NCI-H446 treated with DMSO at 0.1 percent for 48 hours (cell line): ENCODE data around the gene PEX11A.

ENCODE experiments used
- DNase-seq: peaks from one replicate; lab custom pipeline; 2025; lab: John Stamatoyannopoulos, UW

PEX11A gene

DNA sequence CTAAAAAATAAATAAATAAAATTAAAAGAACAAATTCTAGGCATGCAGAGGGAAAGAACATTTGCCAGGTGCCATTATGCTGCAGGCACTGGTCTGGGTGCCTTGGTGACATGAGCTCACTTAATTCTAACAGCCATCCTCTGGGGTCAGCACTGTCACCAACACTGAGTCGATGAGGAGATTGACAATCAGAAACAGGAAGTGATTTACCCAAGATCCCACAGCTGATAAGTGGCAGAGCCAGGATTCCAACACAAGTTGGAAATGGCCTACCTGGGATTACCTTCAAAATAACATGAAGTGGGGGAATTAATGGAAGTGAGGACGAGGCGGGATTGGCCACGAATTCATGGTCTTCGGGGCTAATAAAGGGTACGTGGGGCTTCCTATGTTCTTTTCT is 14.9 kb downstream of the PEX11A start:
- no peak for DNase-seq

DNA sequence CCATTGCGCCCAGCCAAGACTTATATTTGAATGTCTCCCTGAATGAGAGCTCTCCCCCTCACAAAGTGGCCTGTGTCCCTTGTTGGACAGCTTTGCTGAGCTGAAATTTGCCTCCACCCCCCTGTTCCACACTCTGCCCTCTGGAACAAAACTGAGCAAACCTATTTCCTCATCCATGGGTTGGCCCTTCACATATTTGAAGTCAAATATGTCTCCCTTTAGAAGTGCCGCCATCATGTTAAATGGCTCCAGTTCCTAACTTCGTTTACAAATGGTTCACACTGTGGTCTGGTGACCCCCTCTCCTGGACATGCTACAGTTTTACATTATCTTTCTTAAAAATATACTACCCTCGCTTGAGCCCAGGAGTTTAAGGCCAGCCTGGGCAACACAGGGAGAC is 16.0 kb downstream of the PEX11A start:
- DNase-seq: no peak

DNA sequence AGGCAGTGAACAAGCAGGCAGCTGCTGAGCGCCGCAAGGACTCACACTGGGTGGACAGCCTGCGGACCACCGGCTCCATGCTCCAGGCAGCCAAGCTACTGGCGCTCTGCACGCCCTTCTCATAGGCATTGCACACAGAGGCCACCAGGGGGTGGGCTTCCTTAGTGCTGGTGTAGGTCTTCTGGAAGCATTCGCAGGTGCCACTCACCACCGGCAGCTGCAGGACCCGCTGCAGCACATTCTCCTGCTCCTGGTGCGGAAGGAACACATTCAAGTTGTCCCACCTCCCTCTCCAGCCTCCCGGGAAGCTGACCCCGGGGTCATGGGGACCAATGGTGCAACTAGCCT is 17.4 kb downstream of the PEX11A start:
- DNase-seq: no peak

DNA sequence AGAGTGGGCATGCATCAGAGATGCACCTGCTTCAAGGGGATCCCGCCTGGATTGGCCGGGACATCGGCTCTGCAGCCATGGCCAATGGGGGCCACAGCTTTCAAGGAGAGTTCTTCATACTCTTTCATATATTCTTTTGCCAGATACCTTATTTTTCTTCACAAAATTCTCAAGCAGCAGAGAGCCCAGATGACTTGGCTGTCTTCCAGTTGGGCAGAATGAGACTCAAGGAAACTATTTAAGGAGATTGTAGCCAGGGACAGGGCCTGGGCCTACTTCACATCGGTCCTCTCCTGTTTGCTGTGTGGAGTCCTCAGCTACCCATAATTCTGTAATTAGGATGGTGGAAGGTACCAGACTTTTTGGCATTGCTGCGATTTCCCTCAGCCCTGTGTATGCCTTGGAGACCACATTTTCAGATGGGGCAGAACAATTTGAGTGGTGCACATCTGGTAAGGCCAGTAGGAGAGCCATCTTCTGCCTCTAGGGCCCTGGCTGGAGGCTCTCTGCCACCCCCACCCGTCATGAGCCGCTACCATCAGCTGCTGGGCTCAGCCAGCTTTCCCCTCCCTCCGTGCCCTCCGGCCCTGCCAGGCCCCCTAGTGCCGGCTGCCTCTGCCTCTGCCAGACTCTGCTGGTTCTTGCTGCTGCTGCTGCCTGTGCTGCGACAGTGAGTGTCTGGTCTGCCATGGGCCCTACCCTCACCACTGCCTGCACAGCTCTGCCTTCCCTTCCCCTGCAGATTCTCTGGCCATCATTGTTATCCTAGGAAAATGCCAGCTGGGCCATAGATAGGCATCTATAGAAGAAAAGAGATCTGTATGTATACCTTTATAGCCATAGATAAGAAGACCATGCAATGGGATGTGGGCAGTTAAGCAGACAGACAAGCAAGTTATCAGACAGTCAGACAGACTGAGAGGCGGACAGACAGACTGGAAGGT is 18.1 kb downstream of the PEX11A start:
- DNase-seq: peak; percentile 4

DNA sequence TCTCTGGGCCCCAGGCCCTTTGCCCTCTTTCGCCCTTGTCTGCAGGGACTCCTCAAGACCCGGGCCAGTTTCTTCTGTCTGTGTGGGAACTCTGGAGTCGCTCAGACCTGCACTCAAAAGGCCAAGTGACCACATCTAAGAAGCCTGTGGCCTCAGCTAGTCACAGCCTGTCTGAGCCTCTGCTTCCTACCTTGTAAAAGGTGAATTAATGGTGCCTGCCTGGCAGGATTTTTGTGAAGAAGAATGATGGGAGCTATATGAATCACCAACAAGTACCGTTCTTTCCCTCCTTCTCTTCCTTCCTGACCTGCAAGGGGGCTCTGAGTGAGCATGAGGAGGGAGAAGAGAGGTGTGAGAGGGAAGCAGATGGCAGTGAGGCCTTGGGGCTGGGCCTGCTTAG is 18.9 kb downstream of the PEX11A start:
- no peak for DNase-seq

DNA sequence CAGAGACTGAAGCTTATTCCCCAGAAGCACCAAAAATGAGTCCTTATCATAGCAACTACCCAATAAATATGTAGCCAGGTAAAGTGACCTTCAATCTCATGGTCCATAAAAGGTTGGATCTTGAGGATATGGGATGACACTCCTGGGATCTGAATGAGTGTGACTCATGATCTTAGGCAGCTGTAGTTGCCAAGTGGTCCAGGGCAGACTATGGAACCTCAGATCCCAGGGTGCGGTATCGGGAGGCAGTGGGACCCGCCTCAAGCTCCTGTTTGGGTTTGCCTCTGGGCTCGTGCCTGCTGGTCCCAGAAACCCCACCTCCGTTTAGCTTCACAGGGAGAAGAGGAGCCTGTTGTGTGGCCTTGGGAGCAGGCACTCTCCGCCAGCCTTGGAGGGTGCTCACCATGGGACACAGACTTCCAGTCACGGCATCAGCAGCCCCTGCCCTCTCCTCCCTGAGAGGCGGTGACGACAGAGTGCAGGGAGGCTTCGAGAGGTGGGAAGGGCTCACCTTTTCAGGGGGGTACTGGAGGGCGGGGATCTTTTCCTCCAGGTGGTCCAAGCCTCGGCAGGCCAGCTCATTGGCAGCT is 19.5 kb downstream of the PEX11A start:
- DNase-seq: no peak

DNA sequence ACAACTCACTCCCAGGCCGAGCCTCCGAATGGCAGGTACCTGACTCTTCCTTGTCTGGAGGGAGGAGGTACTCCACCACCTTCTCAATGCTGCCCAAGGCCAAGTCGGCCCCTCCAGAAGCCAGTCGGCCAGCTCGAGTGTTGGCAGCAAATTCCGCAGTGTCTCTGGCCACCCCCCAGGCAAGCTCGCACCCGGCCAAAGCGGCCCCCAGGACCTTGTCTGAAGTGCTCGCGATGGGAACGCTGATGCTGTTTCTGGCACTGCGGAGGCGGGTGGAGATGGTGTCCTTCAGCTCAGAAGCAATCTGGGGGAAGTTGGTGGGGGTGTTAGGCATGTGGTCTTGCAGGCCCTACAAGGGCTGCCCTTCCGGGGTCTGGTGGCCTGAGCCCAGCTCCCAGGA is 20.6 kb downstream of the PEX11A start:
- no peak for DNase-seq

DNA sequence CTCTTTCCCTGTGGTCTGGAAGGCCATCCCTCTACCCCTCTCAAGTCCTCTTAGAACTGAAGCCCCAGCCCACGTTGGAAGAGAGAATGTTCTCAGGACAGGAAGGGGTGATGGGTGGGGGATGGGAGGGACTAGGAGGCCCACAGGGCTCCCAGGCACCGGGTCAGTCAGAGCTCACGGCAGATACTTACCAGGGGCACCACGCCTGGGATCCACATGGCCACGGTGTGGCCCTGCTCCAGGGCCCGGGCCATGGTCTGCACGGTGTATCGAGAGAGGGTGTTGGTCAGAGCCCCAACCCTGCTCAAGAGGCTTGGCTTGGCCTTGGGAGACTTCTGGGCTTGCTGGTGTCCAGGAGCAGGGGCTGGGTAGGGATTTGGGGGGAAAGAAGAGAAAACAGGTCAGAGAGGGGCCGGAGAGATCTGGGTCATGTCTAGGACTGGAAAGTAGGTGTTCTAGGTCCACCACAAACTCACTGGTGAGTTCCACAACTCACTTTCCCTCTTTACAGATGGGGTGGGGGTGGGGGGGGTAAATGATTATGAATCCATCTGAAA is 21.2 kb downstream of the PEX11A start:
- DNase-seq: no peak

DNA sequence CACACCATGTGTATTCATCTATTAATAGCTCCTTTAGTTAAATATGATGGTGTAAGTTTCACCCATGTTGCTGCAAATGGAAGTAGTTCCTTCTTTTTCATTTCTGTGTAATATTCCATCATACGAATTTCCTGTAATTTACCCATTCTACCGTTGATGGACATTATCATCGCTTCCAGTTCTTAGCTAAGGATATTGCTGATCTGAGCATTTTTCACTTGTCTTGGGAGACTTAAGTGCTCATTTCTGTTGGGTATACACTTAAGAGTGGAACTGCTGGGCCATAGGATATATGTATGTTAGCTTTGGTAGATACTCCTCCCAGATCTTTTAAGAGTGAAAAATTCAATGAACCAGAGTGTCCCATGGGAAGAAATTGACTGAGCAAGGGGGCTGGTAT is 22.4 kb downstream of the PEX11A start:
- DNase-seq: no peak

DNA sequence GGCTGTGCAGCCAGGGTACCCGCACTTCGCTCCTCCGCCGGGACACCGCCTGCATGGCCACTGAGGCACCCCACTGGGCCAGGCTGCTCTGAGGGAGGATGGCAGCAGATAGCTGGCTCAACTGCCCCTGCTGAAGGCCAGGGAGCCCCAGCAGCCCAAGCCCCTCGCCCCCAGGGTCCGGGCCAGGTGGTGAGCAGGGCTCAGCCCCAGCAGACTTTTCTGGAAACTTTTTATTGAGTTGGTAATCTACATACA is 22.9 kb downstream of the PEX11A start:
- DNase-seq: no peak

DNA sequence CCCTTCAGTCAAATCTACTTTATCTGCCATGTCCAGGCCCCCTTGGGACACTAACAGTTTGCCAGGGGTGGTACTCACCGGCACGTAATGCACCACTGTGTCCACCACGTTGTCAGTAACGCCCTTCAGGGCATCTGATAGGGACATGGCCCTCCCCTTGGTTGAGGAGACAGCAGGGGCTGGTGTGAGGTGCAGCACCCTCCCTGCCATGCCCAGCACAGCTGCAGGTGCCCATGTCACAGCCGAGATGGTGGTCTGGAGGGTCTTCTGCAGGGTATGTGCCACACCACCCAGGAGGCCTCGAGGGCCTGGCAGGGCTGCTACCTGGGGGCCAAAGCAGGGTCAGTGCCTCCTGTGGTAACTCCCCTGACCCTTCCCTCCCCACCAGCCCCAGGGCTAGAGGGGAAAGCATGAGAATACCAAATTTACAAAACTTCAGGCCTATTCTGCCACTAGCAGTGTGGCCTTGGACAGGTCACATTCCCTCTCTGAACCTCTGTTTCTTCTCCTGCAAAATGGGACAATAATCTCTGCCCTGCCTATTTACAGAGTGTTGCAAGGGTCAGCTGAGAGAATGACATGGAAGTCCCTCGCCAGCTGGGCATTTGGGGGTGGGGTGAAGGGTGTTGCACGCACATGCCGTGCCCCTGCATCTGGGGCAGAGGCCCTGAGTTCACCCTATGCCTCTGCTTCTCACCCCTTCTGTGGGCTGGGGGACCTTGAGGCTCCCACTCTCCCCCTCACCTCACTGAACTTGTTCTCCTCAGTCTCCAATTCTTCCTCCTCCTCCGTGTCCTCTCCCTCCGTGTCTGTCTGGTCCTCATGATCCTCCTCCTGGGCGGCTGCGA is 23.5 kb downstream of the PEX11A start:
- no peak for DNase-seq

DNA sequence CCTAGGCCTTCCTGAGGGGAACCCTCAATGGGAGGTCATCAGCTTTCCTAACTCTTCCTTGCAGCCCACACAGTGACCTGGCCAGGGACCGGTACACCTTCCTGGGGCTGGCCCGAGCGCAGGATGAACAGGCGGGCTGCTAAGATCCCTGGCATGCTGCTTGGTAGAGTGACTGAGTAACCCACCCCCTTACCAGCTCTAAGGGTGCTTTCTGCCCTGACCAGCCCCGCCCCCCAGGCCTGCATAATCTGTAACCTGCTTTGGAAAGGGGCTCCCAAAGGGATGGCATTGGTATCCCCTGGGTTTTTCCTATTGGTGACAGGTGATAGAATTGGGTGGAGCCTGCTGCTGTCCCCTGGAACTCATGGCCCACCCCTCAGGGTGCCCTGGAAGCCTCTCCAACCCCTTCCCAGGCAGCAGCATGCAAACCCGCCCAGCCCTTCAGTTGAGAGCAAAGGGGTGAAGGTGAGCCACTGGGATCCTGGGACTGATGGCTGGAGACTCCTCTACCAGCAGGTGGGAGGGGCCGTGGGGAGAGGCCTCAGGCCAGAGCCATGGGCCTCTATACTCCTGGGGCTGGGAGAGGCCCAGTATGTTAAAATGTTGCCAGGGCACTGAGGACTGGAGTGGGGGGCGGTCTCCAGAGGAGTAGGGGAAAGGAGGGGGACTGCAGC is 24.2 kb downstream of the PEX11A start:
- no peak for DNase-seq

DNA sequence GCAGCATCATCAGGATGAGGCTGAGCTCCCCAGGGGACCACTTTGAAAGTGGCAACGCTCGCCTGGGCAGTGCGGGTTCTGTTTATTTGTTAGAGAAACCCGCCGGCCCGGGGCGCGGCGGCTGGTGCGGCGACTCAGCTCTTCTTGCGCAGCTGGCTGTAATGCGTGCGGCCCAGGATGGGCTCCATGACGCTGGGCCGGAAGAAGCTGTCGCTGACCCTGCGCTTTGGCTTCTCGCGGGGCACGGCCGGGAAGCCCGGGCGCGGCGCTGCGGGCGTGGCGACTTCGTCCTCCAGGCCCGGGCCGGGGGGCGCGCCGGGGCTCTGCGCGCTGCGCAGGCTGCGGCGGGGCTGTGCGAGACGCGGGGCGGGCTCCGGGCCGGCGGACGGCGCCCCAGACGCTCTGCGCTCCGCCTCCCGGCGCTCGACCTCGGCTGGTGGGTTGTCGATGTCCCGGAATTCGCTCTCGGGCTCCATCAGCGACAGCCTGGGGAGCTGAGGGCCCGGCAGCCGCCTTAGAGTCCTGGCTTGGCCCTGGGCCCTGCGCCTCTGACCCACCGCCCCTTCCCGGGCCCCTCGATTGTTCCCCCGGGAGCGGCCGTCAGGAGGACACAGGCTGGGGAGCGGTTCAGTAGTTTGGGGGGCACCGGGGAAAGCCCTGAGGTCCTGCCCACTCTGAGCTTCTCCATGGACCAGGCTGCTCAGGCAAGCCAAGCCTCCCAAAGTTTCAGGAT is 24.9 kb downstream of the PEX11A start:
- DNase-seq: no peak

DNA sequence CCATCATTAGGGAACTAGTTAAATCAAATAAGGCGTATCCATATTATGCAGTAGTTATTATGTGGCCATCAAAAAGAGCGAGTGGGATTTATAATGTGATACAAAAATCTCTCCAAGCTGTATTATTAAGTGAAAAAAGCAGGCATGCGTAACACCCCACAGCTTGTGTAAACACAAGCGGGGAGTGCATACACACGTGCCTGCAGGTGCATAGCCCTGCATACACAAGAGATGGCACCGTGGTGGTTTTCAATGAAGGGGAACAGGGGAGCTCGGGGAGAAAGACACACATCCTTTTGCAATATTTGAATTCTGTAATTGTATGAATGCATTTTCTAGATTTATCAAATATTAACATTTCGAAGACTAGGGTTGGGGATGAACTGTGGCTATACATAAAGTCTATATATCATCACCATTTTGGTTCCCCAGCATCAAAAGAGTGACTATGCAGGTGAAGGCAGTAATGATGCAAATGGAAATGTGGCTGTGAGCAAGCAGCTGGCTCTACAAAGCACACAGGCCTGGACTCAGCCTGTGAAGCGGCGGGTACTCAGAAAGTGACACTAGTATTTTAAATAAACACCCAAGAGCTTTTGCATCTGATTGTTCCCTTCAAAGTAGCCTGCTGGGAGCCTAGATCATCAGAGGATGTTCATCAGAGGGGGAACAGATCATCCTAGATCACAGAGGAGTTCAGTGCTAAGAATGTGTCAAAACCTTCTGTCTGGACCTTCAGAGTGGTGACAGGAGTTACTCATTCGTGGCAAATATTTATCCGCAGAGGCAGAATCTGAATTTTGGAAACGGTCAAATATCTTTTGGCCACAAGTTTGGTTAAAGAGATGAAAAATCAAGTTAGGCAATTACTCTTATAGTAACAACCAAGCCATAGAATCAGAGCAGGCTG is 25.9 kb downstream of the PEX11A start:
- DNase-seq: no peak

DNA sequence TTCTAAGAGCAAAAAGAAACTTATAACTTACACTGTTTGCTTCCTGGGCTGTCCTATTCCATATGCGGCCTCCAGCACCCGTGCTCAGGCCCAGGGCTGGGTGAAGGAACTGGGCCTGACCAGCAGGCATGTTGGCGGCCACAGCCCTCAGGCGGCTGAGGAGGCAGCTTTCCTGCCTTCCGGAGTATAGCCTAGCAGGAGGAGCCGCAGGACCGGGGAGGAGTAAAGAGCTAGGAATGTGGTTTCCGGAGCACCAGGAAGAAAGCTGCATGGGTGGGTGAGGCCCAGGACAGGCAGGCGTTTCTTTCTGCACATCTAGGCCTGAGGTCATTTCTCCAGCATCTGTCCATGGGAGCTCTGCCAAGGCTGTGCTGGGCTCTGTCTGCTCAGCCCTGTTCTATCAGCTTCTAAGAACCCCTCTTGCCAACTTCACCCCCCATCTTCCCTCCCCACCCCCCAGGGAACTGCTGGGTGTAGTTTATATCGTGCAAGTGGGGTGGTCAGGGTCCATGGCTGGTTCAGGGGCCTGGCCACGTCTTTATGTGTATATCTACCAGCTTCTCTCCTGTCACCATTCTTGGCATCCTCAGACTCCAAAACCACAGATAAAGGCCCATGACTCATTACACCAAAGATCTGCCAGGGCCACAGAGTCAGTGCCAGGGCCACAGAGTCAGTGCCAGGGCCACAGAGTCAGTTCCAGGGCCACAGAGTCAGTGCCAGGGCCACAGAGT is 27.5 kb downstream of the PEX11A start:
- DNase-seq: peak; percentile 83

DNA sequence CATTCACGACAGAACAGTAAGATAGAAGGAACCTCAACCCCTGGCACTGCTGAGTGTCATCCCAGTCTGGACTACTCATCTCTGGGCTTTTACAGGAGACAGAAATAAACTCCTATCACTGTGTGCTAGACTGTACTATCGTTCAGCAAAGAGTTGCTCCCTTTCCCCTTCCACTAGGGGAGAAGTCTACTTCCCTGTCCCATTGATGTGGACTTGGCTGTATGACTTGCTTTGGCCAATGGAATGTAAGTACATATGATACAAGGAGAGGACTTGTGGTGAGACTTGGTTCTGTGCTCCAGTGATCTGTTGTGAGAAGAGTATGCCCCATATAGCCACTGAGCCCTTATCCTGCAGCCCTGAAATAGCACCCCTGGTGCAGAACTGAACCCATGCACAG is 30.0 kb downstream of the PEX11A start:
- no peak for DNase-seq

DNA sequence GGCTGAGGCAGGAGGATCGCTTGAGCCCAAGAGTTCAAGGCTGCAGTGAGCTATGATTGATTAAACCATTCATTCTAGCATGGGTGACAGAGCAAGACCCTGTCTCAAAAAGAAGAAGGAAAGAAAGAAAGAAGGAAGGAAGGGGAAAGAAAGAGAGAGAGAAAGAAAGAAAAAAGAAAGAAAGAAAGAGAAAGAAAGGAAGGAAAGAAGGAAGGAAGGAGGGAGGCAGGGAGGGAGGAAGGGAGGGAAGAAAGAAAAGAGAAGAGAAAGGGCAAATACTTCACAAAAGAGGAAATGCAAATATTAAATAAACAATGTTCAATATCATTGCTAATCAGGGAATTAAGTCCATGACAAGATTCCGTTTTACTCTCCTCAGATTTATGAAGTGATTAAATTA is 31.3 kb downstream of the PEX11A start:
- DNase-seq: no peak

DNA sequence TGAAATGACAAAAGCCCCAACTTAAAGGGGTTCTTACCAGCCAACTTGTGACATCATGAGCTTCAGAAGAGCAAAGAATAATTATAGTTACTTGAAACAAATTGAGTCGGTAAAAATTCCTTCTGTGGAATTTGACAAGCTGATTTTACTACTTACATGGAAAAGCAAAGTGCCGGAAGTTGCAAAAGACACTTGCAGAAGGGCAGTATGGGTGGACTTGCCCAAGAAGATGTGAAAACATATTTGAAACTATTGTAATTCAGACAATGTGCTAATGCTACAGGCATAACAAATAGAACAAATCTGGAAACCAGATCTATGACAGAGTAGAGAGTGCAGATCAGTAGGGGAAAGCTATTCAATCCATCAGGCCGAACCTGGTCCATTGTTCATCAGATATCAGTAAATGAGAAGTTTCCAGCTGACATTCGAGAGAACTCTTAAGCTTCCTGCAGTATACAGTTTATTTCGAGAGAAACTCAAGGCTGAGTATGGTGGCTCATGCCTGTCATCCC is 32.8 kb downstream of the PEX11A start:
- DNase-seq: no peak

DNA sequence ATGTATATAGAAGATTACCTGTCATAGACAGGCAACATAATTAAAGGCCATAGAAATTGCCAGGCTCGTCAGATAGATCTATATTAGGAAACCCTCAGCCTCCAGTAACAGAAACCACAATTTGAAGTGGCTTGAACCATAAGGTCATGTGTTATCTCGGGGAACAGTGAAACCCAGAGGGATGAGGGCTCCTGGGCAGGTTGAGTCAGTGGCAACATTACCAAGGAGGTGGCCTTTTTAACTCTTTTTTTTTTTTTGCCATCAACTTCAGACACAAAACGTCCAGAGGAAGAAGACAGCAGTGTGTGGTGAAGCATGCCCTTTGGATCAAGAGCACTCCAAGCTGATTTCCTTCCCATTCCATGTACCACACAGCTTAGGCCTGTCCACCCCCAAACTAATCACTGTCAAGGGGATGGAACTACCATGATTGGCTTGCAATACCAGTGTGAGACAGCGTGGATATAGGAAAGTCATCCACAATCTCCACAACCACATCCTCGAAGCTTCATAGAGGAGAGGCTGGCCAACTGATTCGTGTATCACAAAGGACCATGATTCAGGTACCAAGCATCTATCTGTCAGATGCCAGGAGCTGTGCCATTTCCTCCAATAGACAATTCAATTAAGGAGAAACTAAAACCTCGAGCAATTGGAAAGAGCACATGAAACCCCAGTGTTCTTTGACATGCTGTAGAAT is 34.3 kb downstream of the PEX11A start:
- DNase-seq: no peak
